K562 (cell line): ENCODE results near the gene SYT17. TPM values are rescaled to one million over a fixed set of nuclear protein-coding genes. Genes with fewer than 3 reads are reported as not detected.

ENCODE experiments used
- ATAC-seq: fragments of 200-7000 bp; cut with Tn5 transposase; 3 replicates; pipeline ENCODE4 v1.9.1; 2020; ENCODE audit warnings: moderate library complexity
- BruUV-seq: library from RNA; stranded (reverse); fragments of 400-500 nt; replicated peaks from 2 replicates; lab custom pipeline; 2021; lab: Mats Ljungman, UMichigan
- CTCF ChIA-PET: fragments of 300-600 bp; formaldehyde crosslinking; extraction: SDS; loops from one replicate; lab custom pipeline; 2021; ENCODE audit warnings: low intra/inter-chr PET ratio; lab: Yijun Ruan, JAX
- POLR2A ChIA-PET: fragments of 300-600, 350-650 bp; sonication (Branson Sonifier 250); formaldehyde crosslinking; extraction: SDS; loops from one replicate; lab custom pipeline; 2021; ENCODE audit warnings: antibody characterized with exemption, inconsistent platforms; lab: Yijun Ruan, JAX
- DNase-seq, 4 experiments: peaks; one replicate each; pipeline versions ENCODE4 v3.0.0 to v3.0.0-alpha.2; 2011 to 2018; ENCODE audit warnings: low spot score in 3 of 4, mixed read lengths in 3 of 4; ENCODE audit errors: extremely low read depth in 1 of 4
- FAIRE-seq: peaks from 2 replicates; lab custom pipeline; 2011; peaks lifted over from hg19 to GRCh38; lab: Jason Lieb, UNC
- H2AFZ ChIP-seq: 2 replicates; pipeline ENCODE4 v1.6.0; 2011; ENCODE audit warnings: low read depth, low read length, control low read depth, inconsistent platforms
- H3K27ac ChIP-seq: fragments of 200-600 bp; 3 replicates; pipeline ENCODE4 v1.8.0; 2011; ENCODE audit warnings: low read depth, mild to moderate bottlenecking, control low read depth, inconsistent platforms, low read length, moderate library complexity, mixed read lengths; ENCODE audit errors: extremely low read depth
- H3K27me3 ChIP-seq, 2 experiments: fragments of 300-600 bp in 1 of 2; 2 replicates in 1 of 2; 3 replicates in 1 of 2; pipeline versions ENCODE4 v1.6.0 to v1.8.0; 2011; ENCODE audit warnings: inconsistent platforms in 2 of 2, low read length in 2 of 2, mild to moderate bottlenecking in 1 of 2, mixed read lengths in 1 of 2, moderate library complexity in 1 of 2; ENCODE audit not compliant: control insufficient read depth in 2 of 2, insufficient read depth in 2 of 2
- H3K36me3 ChIP-seq: fragments of 300-600 bp; 3 replicates; pipeline ENCODE4 v1.8.0; 2011; ENCODE audit warnings: mild to moderate bottlenecking, low read length, inconsistent platforms; ENCODE audit not compliant: control insufficient read depth, insufficient read depth
- H3K4me1 ChIP-seq, 2 experiments: fragments of 200-600 bp in 1 of 2; replicated peaks in 1 of 2; 2 replicates in 1 of 2; 3 replicates in 1 of 2; pipeline versions ENCODE4 v1.5.1 to v1.8.0; 2011; ENCODE audit warnings: inconsistent platforms in 2 of 2, low read length in 2 of 2, mild to moderate bottlenecking in 1 of 2, mixed read lengths in 1 of 2, moderate library complexity in 1 of 2; ENCODE audit not compliant: control insufficient read depth in 2 of 2, insufficient read depth in 2 of 2
- H3K4me2 ChIP-seq: 2 replicates; pipeline ENCODE4 v1.6.1; 2011; ENCODE audit warnings: low read length, control low read depth, inconsistent platforms, mixed read lengths; ENCODE audit not compliant: insufficient read depth
- H3K4me3 ChIP-seq: fragments of 200-600 bp; sonication (generic), shearing (Covaris generic); 2 replicates; pipeline ENCODE4 v1.5.1; 2016; ENCODE audit warnings: control low read depth, inconsistent platforms
- H3K79me2 ChIP-seq: fragments of 200-600 bp; 3 replicates; pipeline ENCODE4 v1.8.0; 2011; ENCODE audit warnings: low read length, inconsistent platforms; ENCODE audit not compliant: control insufficient read depth, insufficient read depth
- H3K9ac ChIP-seq, 2 experiments: 2 replicates each; pipeline versions ENCODE4 v1.6.0 to v1.6.1; 2011; ENCODE audit warnings: low read depth in 2 of 2, low read length in 2 of 2, control low read depth in 1 of 2, inconsistent platforms in 1 of 2, mild to moderate bottlenecking in 1 of 2, mixed read lengths in 1 of 2; ENCODE audit not compliant: insufficient read depth in 1 of 2
- H3K9me1 ChIP-seq: one replicate; pipeline ENCODE4 v1.6.0; 2011; ENCODE audit warnings: inconsistent platforms, mild to moderate bottlenecking, low read length, moderate library complexity; ENCODE audit not compliant: control insufficient read depth, insufficient read depth
- H3K9me3 ChIP-seq: replicated peaks from 2 replicates; pipeline ENCODE4 v1.5.1; 2011; ENCODE audit warnings: low read depth, low read length, inconsistent platforms; ENCODE audit not compliant: control insufficient read depth, insufficient read depth
- H4K20me1 ChIP-seq: replicated peaks from 2 replicates; pipeline ENCODE4 v1.6.1; 2011; ENCODE audit warnings: low read length, inconsistent platforms, mixed read lengths; ENCODE audit not compliant: control insufficient read depth, insufficient read depth
- ARNT ChIP-seq, 2 experiments: fragments of 450-650 bp; IDR thresholded peaks; 2 replicates each; pipeline ENCODE4 v1.6.1; 2016; ENCODE audit warnings: mild to moderate bottlenecking in 1 of 2
- JUNB ChIP-seq: fragments of 450-650 bp; formaldehyde crosslinking; conservative IDR thresholded peaks from 2 replicates; pipeline ENCODE4 v1.4.0; 2020; ENCODE audit warnings: mild to moderate bottlenecking
- MBD2 ChIP-seq: sonication (generic); IDR thresholded peaks from 2 replicates; pipeline ENCODE4 v1.6.1; 2016; ENCODE audit warnings: low read depth, borderline replicate concordance
- NEUROD1 ChIP-seq: fragments of 150-350 bp; IDR thresholded peaks from 2 replicates; pipeline ENCODE4 v1.6.1; 2014; ENCODE audit warnings: borderline replicate concordance, low read length, low read depth; ENCODE audit not compliant: partially characterized antibody
- PHB ChIP-seq: fragments of 250-450 bp; sonication (Bioruptor Pico); IDR thresholded peaks from 2 replicates; pipeline ENCODE4 v1.5.0; 2021
- SIN3A ChIP-seq, 2 experiments: fragments of 150-350 bp in 1 of 2; IDR thresholded peaks; 2 replicates each; pipeline ENCODE4 v1.6.1; 2011 to 2016; ENCODE audit warnings: borderline replicate concordance in 2 of 2, low read depth in 2 of 2, low read length in 2 of 2, mild to moderate bottlenecking in 2 of 2, moderate library complexity in 2 of 2; ENCODE audit not compliant: control insufficient read depth in 1 of 2
- SMAD3 ChIP-seq: fragments of 450-650 bp; formaldehyde crosslinking; conservative IDR thresholded peaks from 2 replicates; pipeline ENCODE4 v1.4.0; 2020; ENCODE audit warnings: mild to moderate bottlenecking
- SNRNP70 ChIP-seq: fragments of 200-400 bp; formaldehyde crosslinking; optimal IDR thresholded peaks from 2 replicates; pipeline ENCODE3; 2017; ENCODE audit warnings: low read depth, low read length
- ZFP30 ChIP-seq: fragments of 250-450 bp; sonication (Bioruptor Pico); IDR thresholded peaks from 2 replicates; pipeline ENCODE4 v1.8.0; 2022; ENCODE audit warnings: moderate library complexity, mild to moderate bottlenecking, inconsistent platforms, borderline replicate concordance
- ZKSCAN8 ChIP-seq: fragments of 200-800 bp; sonication (Bioruptor generic); IDR thresholded peaks from 2 replicates; pipeline ENCODE4 v1.6.1; 2016; ENCODE audit warnings: missing genetic modification characterization, missing compliant biosample characterization
- WGBS: fragments of 100-300 bp; shearing (Covaris generic); methylation state at CpG from one replicate; pipeline ENCODE4 v1.1.6; 2016; ENCODE audit warnings: low coverage, mixed read lengths; ENCODE audit not compliant: insufficient coverage; ENCODE audit errors: missing lambda C conversion rate; 5-methylcytosine and 5-hydroxymethylcytosine counted together
- in situ Hi-C: fragments of 300-500 bp; cut with MboI; formaldehyde crosslinking; loops from 4 replicates; pipeline ENCODE4 v1.15.0; 2018; ENCODE audit warnings: inconsistent platforms, mixed read lengths
- intact Hi-C: fragments of 100-400 bp; cut with micrococcal nuclease; formaldehyde crosslinking; loops from 2 replicates; pipeline ENCODE4 v1.14.2; 2022
- polyA plus RNA-seq, 8 experiments: library from polyadenylated mRNA; depleted of rRNA in 4 of 8; stranded (reverse) in 5 of 8; unstranded in 3 of 8; fragments of >200 nt; fragmentation: Nextera tagmentation in 2 of 8; fragmentation: Illumina TruSeq in 1 of 8; extraction: Ambion mirVana in 2 of 8; extraction: Trizol in 1 of 8; gene quantifications; 2 replicates each; pipeline versions ENCODE4 v1.2.1 to v1.2.3, GENCODE V29; 2011 to 2014; ENCODE audit warnings: inconsistent platforms in 1 of 8, missing spikeins in 1 of 8
- total RNA-seq, 7 experiments: library from RNA; depleted of rRNA in 6 of 7; stranded (reverse); fragments of >200 nt in 6 of 7; fragmentation: Illumina TruSeq in 2 of 7; extraction: Trizol in 2 of 7; gene quantifications; 2 replicates each; pipeline versions ENCODE4 v1.2.1 to v1.2.3, GENCODE V29; 2011 to 2021; ENCODE audit warnings: low replicate concordance in 1 of 7
- TF ChIP-seq, protein P1 (sequence below): fragments of 450-650 bp; IDR thresholded peaks from 2 replicates; pipeline ENCODE4 v1.6.1; 2017; ENCODE audit warnings: mild to moderate bottlenecking, moderate library complexity
- TF ChIP-seq, protein P2 (sequence below), 2 experiments: fragments of 450-650 bp in 1 of 2; sonication (generic) in 1 of 2; formaldehyde crosslinking in 1 of 2; IDR thresholded peaks in 1 of 2; conservative IDR thresholded peaks in 1 of 2; 2 replicates each; pipeline versions ENCODE4 v1.6.1 to v1.8.1; 2016 to 2023; ENCODE audit warnings: mild to moderate bottlenecking in 2 of 2, moderate library complexity in 2 of 2, inconsistent platforms in 1 of 2, missing genetic modification reagents in 1 of 2
- TF ChIP-seq, protein P3 (sequence below): sonication (generic); formaldehyde crosslinking; IDR thresholded peaks from 2 replicates; pipeline ENCODE4 v1.8.1; 2023; ENCODE audit warnings: mild to moderate bottlenecking, missing genetic modification reagents, moderate library complexity
- TF ChIP-seq, protein P4 (sequence below), 2 experiments: IDR thresholded peaks; 2 replicates each; pipeline ENCODE4 v1.6.1; 2011; ENCODE audit warnings: borderline replicate concordance in 1 of 2, control low read depth in 1 of 2, low read depth in 1 of 2, low read length in 1 of 2, mild to moderate bottlenecking in 1 of 2, mixed read lengths in 1 of 2, moderate library complexity in 1 of 2; ENCODE audit not compliant: insufficient read depth in 1 of 2, insufficient read length in 1 of 2, poor library complexity in 1 of 2, severe bottlenecking in 1 of 2; ENCODE audit errors: extremely low read depth in 1 of 2

The SYT17 gene
- total and polyA plus RNA-seq, 9 of the 15 experiments (the other 6 are each of a cell fraction or from before 2014, with no cell fraction given): not detected

DNA sequence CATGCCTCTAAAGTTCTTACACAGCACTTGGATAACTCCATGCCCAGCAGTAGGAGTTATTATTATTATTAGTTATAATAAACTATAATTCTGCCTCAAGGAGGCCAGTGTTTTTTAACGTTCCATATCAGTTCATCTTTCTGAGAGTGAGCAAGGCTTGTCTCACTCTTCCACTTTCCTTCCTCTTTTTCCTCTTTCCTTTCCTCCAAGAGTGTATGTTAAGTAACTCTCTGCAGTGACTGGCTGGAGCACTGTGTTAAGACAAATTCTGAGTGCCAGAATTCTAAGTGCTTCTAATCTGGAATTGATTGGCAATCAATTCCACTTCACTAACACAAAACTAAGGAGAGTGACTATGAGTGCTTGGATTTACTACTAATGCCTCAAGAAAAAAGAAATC is 133.9 kb downstream of the SYT17 start:
- intact Hi-C loops: no loop called here
- no peak for ATAC-seq
- BruUV-seq: no TSS peak
- FAIRE-seq: no peak
- H3K9me3 ChIP-seq: no peaks in the 10 kb centered on the region
- no peaks in the 10 kb centered on the region for H3K79me2 ChIP-seq
- CTCF ChIA-PET: no interaction called here
- H4K20me1 ChIP-seq: 0 out of 2 replicates have a peak, but pooled peaks cover 3% of the 10 kb centered on the region
- H3K9me1 ChIP-seq: no peaks in the 10 kb centered on the region
- TF ChIP-seq SIN3A (IDR thresholded peaks at IDR 0.05; ENCODE audit: borderline replicate concordance in 2 of 2, control insufficient read depth in 1 of 2, low read depth in 2 of 2, low read length in 2 of 2) (no peak), ARNT (IDR thresholded peaks at IDR 0.05) (no peak), SMAD3 (CRISPR knock-in tag) (no peak), SNRNP70 (no peak), ZFP30 (CRISPR knock-in tag) (no peak), ZKSCAN8 (CRISPR knock-in tag) (no peak), NEUROD1 (no peak), JUNB (CRISPR knock-in tag) (no peak), PHB (CRISPR knock-in tag) (no peak), MBD2 (no peak)
- TF ChIP-seq, protein P1, sequence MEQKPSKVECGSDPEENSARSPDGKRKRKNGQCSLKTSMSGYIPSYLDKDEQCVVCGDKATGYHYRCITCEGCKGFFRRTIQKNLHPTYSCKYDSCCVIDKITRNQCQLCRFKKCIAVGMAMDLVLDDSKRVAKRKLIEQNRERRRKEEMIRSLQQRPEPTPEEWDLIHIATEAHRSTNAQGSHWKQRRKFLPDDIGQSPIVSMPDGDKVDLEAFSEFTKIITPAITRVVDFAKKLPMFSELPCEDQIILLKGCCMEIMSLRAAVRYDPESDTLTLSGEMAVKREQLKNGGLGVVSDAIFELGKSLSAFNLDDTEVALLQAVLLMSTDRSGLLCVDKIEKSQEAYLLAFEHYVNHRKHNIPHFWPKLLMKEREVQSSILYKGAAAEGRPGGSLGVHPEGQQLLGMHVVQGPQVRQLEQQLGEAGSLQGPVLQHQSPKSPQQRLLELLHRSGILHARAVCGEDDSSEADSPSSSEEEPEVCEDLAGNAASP: no peak
- TF ChIP-seq, protein P2, sequence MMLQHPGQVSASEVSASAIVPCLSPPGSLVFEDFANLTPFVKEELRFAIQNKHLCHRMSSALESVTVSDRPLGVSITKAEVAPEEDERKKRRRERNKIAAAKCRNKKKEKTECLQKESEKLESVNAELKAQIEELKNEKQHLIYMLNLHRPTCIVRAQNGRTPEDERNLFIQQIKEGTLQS (IDR thresholded peaks at IDR 0.05): no peak
- TF ChIP-seq, protein P2 (CRISPR knock-in tag; conservative IDR thresholded peaks at IDR 0.05): no peak
- TF ChIP-seq, protein P3, sequence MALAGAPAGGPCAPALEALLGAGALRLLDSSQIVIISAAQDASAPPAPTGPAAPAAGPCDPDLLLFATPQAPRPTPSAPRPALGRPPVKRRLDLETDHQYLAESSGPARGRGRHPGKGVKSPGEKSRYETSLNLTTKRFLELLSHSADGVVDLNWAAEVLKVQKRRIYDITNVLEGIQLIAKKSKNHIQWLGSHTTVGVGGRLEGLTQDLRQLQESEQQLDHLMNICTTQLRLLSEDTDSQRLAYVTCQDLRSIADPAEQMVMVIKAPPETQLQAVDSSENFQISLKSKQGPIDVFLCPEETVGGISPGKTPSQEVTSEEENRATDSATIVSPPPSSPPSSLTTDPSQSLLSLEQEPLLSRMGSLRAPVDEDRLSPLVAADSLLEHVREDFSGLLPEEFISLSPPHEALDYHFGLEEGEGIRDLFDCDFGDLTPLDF (CRISPR knock-in tag): no peak
- TF ChIP-seq, protein P4, sequence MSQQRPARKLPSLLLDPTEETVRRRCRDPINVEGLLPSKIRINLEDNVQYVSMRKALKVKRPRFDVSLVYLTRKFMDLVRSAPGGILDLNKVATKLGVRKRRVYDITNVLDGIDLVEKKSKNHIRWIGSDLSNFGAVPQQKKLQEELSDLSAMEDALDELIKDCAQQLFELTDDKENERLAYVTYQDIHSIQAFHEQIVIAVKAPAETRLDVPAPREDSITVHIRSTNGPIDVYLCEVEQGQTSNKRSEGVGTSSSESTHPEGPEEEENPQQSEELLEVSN (IDR thresholded peaks at IDR 0.05; ENCODE audit: borderline replicate concordance in 1 of 2, extremely low read depth in 1 of 2, insufficient read depth in 1 of 2, insufficient read length in 1 of 2, low read depth in 1 of 2, low read length in 1 of 2, poor library complexity in 1 of 2, severe bottlenecking in 1 of 2): no peak
- H3K36me3 ChIP-seq: no peaks in the 10 kb centered on the region
- no peaks in the 10 kb centered on the region for H3K4me1 ChIP-seq
- H3K27me3 ChIP-seq: no peaks in the 10 kb centered on the region; a peak in 3 of 5 replicates
- H3K4me2 ChIP-seq: no peak overlapping the region
- WGBS: 0% methylated on average over 1 of the region's 1 CpG
- DNase-seq: no peak
- H3K4me3 ChIP-seq: no peak overlapping the region
- POLR2A ChIA-PET: no interaction called here
- in situ Hi-C loops: no loop called here
- H3K9ac ChIP-seq: no peak overlapping the region
- no peak overlapping the region for H3K27ac ChIP-seq
- no peak overlapping the region for H2AFZ ChIP-seq
